GM21360 (cell line): ENCODE data around the gene CAV1.
"Not testable (repeated sequence)": the region's sequence is repeated elsewhere in the genome, so short reads cannot be mapped to it uniquely, and the experiment has no call there.

Experiments used
- ATAC-seq: cut with Tn5 transposase; IDR thresholded peaks from one replicate; pipeline ENCODE4 v1.9.1; 2021; ENCODE audit warnings: mild to moderate bottlenecking, moderate library complexity; ENCODE audit not compliant: unreplicated experiment

Gene CAV1

GRCh38 chr7:116524609-116525297, at the start of gene CAV1:
Gene CAV1, plus strand, starts transcription at chr7:116525036. Its CDS starts 27 bp downstream, at chr7:116525063.
- ATAC-seq, result peak; percentile 37

- ATAC-seq, result no peak
Measured at GRCh38 chr7:116477625-116478024, 47.2 kb upstream of the CAV1 start.

GRCh38 chr7:116478834-116479233, 46.0 kb upstream of the CAV1 start:
- ATAC-seq, result no peak

DNA sequence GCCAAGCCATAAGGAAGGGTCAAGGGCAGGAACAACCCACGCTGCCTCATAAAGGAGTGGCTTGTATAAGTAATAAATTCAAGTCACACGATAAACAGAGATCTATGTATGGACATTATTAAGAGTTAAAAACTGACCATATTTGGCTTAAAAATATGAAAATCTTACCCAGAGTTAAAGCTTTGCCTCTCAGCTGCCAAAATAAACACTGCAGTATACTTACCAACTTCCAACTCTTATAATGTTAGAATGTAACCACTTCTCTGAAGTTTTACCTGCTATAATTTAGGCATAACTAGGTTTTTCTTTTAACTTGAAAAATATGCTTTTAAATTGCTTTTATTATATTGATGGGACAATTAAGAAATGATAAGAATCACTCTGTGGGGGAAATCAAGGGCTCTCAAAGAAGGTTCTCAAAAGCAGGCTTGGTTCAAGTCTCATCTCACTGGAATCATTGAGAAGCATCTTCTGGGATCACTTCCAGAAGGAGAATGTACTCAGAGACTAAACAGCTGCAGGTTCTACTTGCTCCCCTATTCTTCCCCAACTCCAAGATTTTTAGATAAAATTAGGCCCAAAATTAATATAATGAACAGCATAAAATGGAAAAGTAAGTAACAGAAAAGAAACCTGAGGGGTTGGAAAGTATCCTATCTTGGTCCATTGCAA, 41.4 kb upstream of the CAV1 start:
- ATAC-seq, result no peak

- ATAC-seq, result not testable (repeated sequence)
Measured at GRCh38 chr7:116484389-116484788, 40.4 kb upstream of the CAV1 start.

DNA sequence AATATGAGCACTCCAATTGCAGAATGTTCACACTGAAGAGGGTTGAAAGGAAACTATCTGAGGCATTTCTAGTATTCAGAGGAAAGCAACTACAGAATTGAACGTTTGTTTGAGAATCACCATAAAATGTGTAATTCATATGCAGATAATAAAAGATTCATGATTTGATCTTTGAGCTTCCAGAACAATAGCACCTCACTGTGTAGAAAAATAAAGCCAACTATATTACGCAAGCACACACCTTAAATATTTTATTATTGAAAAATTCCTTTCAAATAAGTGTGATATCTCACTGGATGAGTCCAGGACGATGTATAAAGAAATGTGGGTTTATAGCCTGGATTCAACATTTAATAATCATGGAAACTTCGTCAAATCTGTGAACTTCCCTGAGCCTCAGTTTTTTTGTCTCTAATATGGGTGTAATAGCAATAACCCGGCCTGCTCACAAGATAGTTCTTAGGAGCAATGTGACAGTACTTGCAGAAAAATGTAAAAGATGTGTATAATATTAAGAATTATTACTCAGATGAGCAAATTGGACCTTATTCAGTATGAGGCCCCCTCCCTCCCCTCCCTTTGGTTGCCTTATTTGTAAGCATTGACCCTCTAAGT, 36.8 kb upstream of the CAV1 start:
- no peak for ATAC-seq

- no peak for ATAC-seq
Measured at GRCh38 chr7:116490351-116490750, 34.5 kb upstream of the CAV1 start.

GRCh38 chr7:116491887-116492653, 32.8 kb upstream of the CAV1 start:
- ATAC-seq, result no peak

DNA sequence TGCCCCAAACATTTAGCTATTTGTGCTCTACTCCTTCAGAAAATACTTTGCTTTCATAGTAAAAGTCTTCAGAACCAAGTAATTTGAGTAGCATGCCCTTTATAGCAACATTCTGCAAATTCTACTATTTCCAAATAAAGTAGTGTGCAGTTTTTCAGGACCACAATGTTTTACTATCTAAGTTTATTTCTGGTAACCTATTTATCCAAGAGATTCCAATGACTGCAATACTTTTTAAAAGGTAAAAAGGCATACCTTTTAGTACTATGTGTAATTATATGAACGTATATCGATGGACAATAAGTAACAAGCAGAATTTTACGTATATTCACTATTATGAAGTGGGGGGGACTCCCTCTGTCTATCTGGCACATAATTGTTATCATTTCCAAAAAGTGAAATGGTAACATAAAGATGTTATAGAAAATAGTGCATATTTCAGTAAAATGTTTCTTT, 32.2 kb upstream of the CAV1 start:
- no peak for ATAC-seq

- ATAC-seq, result no peak
Measured at GRCh38 chr7:116493449-116493848, 31.4 kb upstream of the CAV1 start.

- ATAC-seq, result no peak
Measured at GRCh38 chr7:116494472-116494871, 30.4 kb upstream of the CAV1 start.

GRCh38 chr7:116495736-116496135, 29.1 kb upstream of the CAV1 start:
- ATAC-seq, result no peak

GRCh38 chr7:116496653-116497052, 28.2 kb upstream of the CAV1 start:
- ATAC-seq, result no peak

DNA sequence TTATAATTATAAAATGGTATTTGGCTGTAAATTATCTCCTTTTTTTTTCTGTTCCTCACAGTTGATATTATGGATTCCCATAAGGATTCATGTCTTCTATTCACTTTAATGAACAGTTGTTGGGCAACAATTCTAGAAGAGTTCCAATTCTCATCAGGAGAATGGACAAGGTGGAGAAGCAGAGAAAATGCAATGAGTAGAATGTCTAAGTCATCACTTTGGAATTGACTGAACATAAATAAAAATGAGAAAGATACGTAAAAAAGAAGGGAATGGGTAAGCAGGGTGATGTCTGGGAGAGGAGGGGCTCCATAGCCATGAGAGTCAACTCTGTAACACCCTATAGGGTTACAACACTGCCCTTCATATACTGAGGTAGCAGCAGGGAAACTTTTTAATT, 27.1 kb upstream of the CAV1 start:
- no peak for ATAC-seq

DNA sequence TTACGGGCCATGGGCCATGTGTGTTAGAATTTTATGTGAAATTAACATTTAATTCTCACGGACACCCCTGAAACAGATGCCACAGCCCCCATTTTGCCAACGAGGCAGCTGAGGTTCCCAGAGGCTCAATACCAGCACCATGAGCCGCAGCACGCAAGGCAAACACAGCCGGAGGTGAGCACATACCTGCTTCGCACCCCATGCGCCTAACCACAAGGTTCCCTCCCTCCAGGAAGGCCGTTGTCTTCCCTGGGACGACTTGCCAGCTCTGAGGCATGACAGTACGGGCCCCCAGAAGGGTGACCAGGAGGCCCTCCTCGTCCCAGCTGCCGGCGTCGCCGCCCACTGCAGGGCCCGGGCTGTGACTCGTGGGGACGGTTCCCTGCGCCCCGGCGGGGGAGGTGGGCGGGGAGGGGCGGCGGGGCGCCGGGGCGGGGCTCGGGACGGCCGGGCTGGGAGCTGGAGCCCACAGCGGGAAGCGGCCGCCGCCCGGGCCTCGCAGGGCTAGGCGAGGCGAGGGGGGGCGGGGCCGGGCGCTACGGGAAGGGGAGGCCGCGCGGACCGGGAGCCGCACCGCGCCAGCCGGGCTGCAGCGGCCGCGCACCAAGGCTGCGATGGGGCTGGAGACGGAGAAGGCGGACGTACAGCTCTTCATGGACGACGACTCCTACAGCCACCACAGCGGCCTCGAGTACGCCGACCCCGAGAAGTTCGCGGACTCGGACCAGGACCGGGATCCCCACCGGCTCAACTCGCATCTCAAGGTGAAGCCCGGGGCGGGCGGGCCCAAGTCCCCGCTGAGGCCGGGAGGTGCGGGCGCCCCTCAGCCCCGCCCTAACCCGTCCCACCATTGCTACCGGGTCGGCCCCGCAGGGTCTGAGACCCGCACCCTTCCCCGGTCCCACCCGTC, 25.4 kb upstream of the CAV1 start, which contains the start of gene CAV2:
Gene CAV2, plus strand, starts transcription at position 571 of the 910 bp plus-strand sequence. Its CDS starts 44 bp downstream, at position 615.
- ATAC-seq, result peak; percentile 53

DNA sequence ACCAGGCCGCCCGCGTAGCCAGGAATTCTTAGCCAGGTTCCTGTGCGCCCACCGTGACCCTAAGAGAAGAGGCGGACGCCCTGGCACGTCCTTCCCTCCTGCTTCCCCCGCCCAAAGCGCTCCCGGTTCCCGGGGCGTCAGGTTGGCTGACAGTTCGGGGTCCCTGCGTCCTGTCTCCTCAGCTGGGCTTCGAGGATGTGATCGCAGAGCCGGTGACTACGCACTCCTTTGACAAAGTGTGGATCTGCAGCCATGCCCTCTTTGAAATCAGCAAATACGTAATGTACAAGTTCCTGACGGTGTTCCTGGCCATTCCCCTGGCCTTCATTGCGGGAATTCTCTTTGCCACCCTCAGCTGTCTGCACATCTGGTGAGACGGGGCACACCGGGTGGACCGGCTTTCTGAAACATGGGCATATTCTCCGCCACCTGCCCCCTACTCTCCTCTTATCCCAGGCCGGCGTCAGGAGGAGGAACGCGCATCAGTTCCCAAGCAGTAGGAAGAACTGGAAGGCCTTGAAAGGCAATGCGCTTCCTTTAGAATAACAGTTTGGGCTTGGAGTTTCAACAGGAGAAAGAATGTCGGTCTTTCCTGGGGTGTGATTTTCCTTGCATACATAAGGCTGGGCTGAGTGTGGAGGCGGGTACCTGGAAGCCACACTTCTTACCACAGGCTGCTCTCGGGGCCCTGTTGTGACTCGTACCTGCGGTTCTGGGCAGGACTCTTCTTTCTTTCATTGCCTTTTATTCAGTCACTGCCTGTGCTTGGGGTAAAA, 24.6 kb upstream of the CAV1 start:
- no peak for ATAC-seq

- ATAC-seq, result no peak
Measured at GRCh38 chr7:116501425-116502167, 23.2 kb upstream of the CAV1 start.

- ATAC-seq, result no peak
Measured at GRCh38 chr7:116502201-116503096, 22.4 kb upstream of the CAV1 start.
